NB4 (cell line): ENCODE results near the gene GAPDHS.

Experiments used
- CTCF ChIP-seq: IDR thresholded peaks from one replicate; pipeline ENCODE4 v1.5.1; 2012; ENCODE audit warnings: low read depth, low read length
- MYC ChIP-seq: IDR thresholded peaks from 2 replicates; pipeline ENCODE4 v1.6.1; 2011; ENCODE audit warnings: low read depth, low read length

- no peak for TF ChIP-seq CTCF
- no peak for TF ChIP-seq MYC
These were observed 27.4 kb downstream of the GAPDHS start for GRCh38 chr19:35560677-35561076.
